HL-60/S4 (cell line): Measurements from ENCODE around the gene KRTAP12-3.
"Not testable (repeated sequence)": the region's sequence is repeated elsewhere in the genome, so short reads cannot be mapped to it uniquely, and the experiment has no call there.

ENCODE experiments used
- in situ Hi-C: fragments of 300-500 bp; cut with MboI; formaldehyde crosslinking; loops from 2 replicates; pipeline ENCODE4 v1.14.3; 2022; ENCODE audit warnings: low sequenced_read_pairs

Gene KRTAP12-3

GRCh38 chr21:44657635-44658540 lies at the start of gene KRTAP12-3:
TSS of gene KRTAP12-3 (plus strand) at chr21:44657932. CDS start at chr21:44657980, 48 bp downstream.
- in situ Hi-C loops: no loop called here

- in situ Hi-C loops: no loop called here
These were observed 48.5 kb upstream of the KRTAP12-3 start for GRCh38 chr21:44609193-44609592.

- in situ Hi-C loops: not testable (repeated sequence)
These were observed 47.4 kb upstream of the KRTAP12-3 start for GRCh38 chr21:44610157-44610843.

- in situ Hi-C loops: no loop called here
These were observed 46.2 kb upstream of the KRTAP12-3 start for GRCh38 chr21:44611551-44611950.

GRCh38 chr21:44612029-44612486 lies 45.7 kb upstream of the KRTAP12-3 start, which contains the start of gene KRTAP10-8:
TSS of gene KRTAP10-8 (plus strand) at chr21:44612079. CDS start at chr21:44612101, 22 bp downstream.
- in situ Hi-C loops: no loop called here

- in situ Hi-C loops: no loop called here
These were observed 45.0 kb upstream of the KRTAP12-3 start for GRCh38 chr21:44612669-44613229.

- in situ Hi-C loops: no loop called here
These were observed 44.2 kb upstream of the KRTAP12-3 start for GRCh38 chr21:44613386-44614155.

GRCh38 chr21:44614161-44614631 lies 43.5 kb upstream of the KRTAP12-3 start:
- in situ Hi-C loops: no loop called here

- in situ Hi-C loops: no loop called here
These were observed 42.8 kb upstream of the KRTAP12-3 start for GRCh38 chr21:44614961-44615391.

- in situ Hi-C loops: no loop called here
These were observed 42.3 kb upstream of the KRTAP12-3 start for GRCh38 chr21:44615466-44615865.

- in situ Hi-C loops: no loop called here
These were observed 41.7 kb upstream of the KRTAP12-3 start for GRCh38 chr21:44615911-44616590.

GRCh38 chr21:44616591-44616926 lies 41.2 kb upstream of the KRTAP12-3 start:
- in situ Hi-C loops: no loop called here

GRCh38 chr21:44617071-44617501 lies 40.6 kb upstream of the KRTAP12-3 start:
- in situ Hi-C loops: no loop called here

- in situ Hi-C loops: no loop called here
These were observed 39.2 kb upstream of the KRTAP12-3 start for GRCh38 chr21:44618504-44618903.

- in situ Hi-C loops: no loop called here
These were observed 38.8 kb upstream of the KRTAP12-3 start for GRCh38 chr21:44618909-44619308.

GRCh38 chr21:44619886-44620285 lies 37.8 kb upstream of the KRTAP12-3 start:
- in situ Hi-C loops: no loop called here

- in situ Hi-C loops: no loop called here
These were observed 34.2 kb upstream of the KRTAP12-3 start for GRCh38 chr21:44623575-44623974.

- in situ Hi-C loops: no loop called here
These were observed 32.0 kb upstream of the KRTAP12-3 start for GRCh38 chr21:44625756-44626155.

- in situ Hi-C loops: no loop called here
These were observed 31.5 kb upstream of the KRTAP12-3 start for GRCh38 chr21:44626262-44626661.

- in situ Hi-C loops: no loop called here
These were observed 31.0 kb upstream of the KRTAP12-3 start, which contains the start of gene KRTAP10-9 for GRCh38 chr21:44626673-44627143. TSS of gene KRTAP10-9 (plus strand) at chr21:44627093. CDS start at chr21:44627172, 79 bp downstream.
